HFF-Myc (cell line): ENCODE data around the gene FLACC1.
"Not testable (repeated sequence)": the region's sequence is repeated elsewhere in the genome, so short reads cannot be mapped to it uniquely, and the experiment has no call there.

Experiments used
- DNase-seq: peaks from one replicate; pipeline ENCODE4 v3.0.0-alpha.2; 2011; ENCODE audit warnings: low read depth; ENCODE audit errors: extremely low read depth
- H3K4me3 ChIP-seq: replicated peaks from 2 replicates; pipeline ENCODE4 v1.5.1; 2011; ENCODE audit warnings: low read depth, mild to moderate bottlenecking, control low read depth, low read length
- CTCF ChIP-seq: IDR thresholded peaks from 2 replicates; pipeline ENCODE4 v1.5.1; 2012; ENCODE audit warnings: mild to moderate bottlenecking, low read depth, low read length, control low read depth; ENCODE audit errors: missing control alignments

The FLACC1 gene

GRCh38 chr2:201249889-201250288 is 107.3 kb downstream of the FLACC1 start:
- no peak for TF ChIP-seq CTCF
- H3K4me3 ChIP-seq, result no peak overlapping the region
- no peak for DNase-seq

GRCh38 chr2:201248288-201248844 is 108.8 kb downstream of the FLACC1 start:
- H3K4me3 ChIP-seq, result no peak overlapping the region
- TF ChIP-seq CTCF, result no peak
- no peak for DNase-seq

GRCh38 chr2:201246280-201246679 is 110.9 kb downstream of the FLACC1 start:
- no peak for TF ChIP-seq CTCF
- no peak overlapping the region for H3K4me3 ChIP-seq
- no peak for DNase-seq

GRCh38 chr2:201244829-201245228 is 112.3 kb downstream of the FLACC1 start:
- no peak overlapping the region for H3K4me3 ChIP-seq
- TF ChIP-seq CTCF, result no peak
- DNase-seq, result no peak

GRCh38 chr2:201242571-201243277 is 114.4 kb downstream of the FLACC1 start:
- no peak for TF ChIP-seq CTCF
- DNase-seq, result no peak

GRCh38 chr2:201239167-201239935 is 117.8 kb downstream of the FLACC1 start:
- not testable (repeated sequence) for H3K4me3 ChIP-seq, DNase-seq

More at GRCh38 chr2:201242571-201243277, 114.4 kb downstream of the FLACC1 start:
- H3K4me3 ChIP-seq, result no peak overlapping the region
